Tibial artery (tissue), 4 donors: ENCODE measurements around the gene UPK1B.

Experiments
- DNase-seq, 2 donors: peaks; one replicate each; pipeline ENCODE4 v3.0.0-alpha.2; 2019
- H3K27ac ChIP-seq, 2 donors: fragments of 200-600 bp; sonication (generic) in 1 of 2; 1 replicate in 1 of 2; 2 replicates in 1 of 2; pipeline ENCODE4 v1.5.1; 2018 to 2019; ENCODE audit warnings: mild to moderate bottlenecking in 1 of 2
- H3K27me3 ChIP-seq, 2 donors: fragments of 200-600 bp; sonication (generic) in 1 of 2; one replicate each; pipeline versions ENCODE4 v1.5.1 to v1.6.0; 2016 to 2019
- H3K36me3 ChIP-seq, 3 donors: fragments of 200-600 bp; sonication (generic) in 2 of 3; one replicate each; pipeline ENCODE4 v1.5.1; 2016 to 2019; ENCODE audit warnings: mild to moderate bottlenecking in 2 of 3
- H3K4me1 ChIP-seq, 4 donors: fragments of 200-600 bp; sonication (generic) in 2 of 4; 1 replicate in 3 of 4; 2 replicates in 1 of 4; pipeline ENCODE4 v1.5.1; 2016 to 2019
- H3K4me3 ChIP-seq, 2 donors: fragments of 200-600 bp; sonication (generic) in 1 of 2; 1 replicate in 1 of 2; 2 replicates in 1 of 2; pipeline ENCODE4 v1.5.1; 2018 to 2019; ENCODE audit warnings: mild to moderate bottlenecking in 2 of 2
- H3K9me3 ChIP-seq, 3 donors: fragments of 200-600 bp; sonication (generic) in 1 of 3; one replicate each; pipeline ENCODE4 v1.5.1; 2016 to 2019
- intact Hi-C: fragments of 100-400 bp; cut with DNase I; formaldehyde crosslinking; loops from one replicate; pipeline ENCODE4 v1.15.0; 2023; ENCODE audit warnings: low total_unique reads
- TF ChIP-seq, protein P1 (sequence below), 2 experiments: fragments of 200-600 bp in 1 of 2; fragments of 450-650 bp in 1 of 2; IDR thresholded peaks; one replicate each; pipeline ENCODE4 v1.5.1; 2017 to 2019; ENCODE audit warnings: antibody characterized with exemption in 2 of 2, mild to moderate bottlenecking in 1 of 2, moderate library complexity in 1 of 2

UPK1B gene

DNA sequence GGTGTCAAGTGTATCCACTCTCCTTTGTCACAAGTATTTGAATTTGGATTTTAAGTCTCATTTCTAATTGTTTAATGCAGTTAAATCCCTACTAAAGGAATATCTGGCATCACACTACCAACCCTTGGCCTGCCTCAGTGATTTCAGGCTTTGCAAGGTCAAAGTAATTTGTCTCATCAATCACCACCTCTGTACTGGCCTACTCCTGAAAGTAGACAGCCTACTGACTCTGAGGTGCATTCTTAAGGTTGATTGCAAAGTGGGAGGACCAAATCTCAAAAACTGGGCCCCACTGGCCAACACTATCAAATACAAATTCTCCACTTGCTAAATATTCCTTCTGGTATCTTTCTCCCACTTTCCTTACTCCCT lies 28.3 kb upstream of the UPK1B start:
- intact Hi-C loops: no loop called here
- Histone ChIP-seq H3K4me1 (no peaks in the 10 kb centered on the region), H3K4me3 (no peak overlapping the region), H3K27ac (no peak overlapping the region), H3K27me3 (no peaks in the 10 kb centered on the region), H3K9me3 (no peaks in the 10 kb centered on the region), H3K36me3 (no peaks in the 10 kb centered on the region)
- DNase-seq: no peak
- TF ChIP-seq, protein P1, sequence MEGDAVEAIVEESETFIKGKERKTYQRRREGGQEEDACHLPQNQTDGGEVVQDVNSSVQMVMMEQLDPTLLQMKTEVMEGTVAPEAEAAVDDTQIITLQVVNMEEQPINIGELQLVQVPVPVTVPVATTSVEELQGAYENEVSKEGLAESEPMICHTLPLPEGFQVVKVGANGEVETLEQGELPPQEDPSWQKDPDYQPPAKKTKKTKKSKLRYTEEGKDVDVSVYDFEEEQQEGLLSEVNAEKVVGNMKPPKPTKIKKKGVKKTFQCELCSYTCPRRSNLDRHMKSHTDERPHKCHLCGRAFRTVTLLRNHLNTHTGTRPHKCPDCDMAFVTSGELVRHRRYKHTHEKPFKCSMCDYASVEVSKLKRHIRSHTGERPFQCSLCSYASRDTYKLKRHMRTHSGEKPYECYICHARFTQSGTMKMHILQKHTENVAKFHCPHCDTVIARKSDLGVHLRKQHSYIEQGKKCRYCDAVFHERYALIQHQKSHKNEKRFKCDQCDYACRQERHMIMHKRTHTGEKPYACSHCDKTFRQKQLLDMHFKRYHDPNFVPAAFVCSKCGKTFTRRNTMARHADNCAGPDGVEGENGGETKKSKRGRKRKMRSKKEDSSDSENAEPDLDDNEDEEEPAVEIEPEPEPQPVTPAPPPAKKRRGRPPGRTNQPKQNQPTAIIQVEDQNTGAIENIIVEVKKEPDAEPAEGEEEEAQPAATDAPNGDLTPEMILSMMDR (IDR thresholded peaks at IDR 0.05): no peak

DNA sequence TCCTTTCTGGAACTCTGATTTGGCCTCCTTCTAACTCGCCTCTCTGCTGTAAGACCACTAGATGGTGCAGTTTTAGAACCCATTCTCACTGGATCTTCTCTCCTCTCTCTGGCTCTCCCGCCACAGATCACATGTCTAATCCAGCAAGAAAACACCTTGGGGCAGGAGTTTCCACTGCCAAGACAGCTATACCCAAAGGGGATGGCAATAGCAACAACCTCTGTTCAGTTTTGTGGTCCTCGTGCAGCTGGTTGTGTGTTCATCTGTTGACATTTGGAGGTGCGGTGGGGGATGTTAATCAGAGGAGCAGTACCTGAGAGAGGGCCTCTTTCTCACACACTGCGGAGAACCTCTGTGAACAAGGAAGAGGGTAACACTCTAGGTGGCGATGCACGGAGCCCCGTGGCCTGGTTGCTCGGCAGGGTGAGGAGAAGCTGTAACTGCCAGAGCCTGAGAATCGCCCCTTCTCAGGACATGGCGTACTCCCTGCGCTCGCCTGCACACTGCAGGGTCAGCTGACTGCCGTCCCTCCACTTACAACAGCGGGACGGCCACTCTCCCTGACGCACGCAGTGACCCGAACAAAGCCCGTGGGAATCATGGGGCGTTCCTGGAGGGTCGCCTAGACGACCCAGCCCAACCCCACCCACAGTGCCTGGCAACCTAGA lies 27.8 kb upstream of the UPK1B start, which contains the start of gene TEX55:
Gene TEX55 (plus strand): TSS at position 666 of the 668 bp plus-strand sequence. CDS start 25 bp downstream, outside the sequence.
- no peak within 1 kb of the TSS for H3K4me3 ChIP-seq
- H3K4me1 ChIP-seq: no peaks in the 10 kb centered on the region
- H3K27ac ChIP-seq: no peak within 1 kb of the TSS
- TF ChIP-seq, protein P1 (IDR thresholded peaks at IDR 0.05): no peak
- DNase-seq: no peak
- no peaks in the 10 kb centered on the region for H3K9me3 ChIP-seq
- intact Hi-C loops: no loop called here
- H3K36me3 ChIP-seq: no peaks in the 10 kb centered on the region
- no peaks in the 10 kb centered on the region for H3K27me3 ChIP-seq

DNA sequence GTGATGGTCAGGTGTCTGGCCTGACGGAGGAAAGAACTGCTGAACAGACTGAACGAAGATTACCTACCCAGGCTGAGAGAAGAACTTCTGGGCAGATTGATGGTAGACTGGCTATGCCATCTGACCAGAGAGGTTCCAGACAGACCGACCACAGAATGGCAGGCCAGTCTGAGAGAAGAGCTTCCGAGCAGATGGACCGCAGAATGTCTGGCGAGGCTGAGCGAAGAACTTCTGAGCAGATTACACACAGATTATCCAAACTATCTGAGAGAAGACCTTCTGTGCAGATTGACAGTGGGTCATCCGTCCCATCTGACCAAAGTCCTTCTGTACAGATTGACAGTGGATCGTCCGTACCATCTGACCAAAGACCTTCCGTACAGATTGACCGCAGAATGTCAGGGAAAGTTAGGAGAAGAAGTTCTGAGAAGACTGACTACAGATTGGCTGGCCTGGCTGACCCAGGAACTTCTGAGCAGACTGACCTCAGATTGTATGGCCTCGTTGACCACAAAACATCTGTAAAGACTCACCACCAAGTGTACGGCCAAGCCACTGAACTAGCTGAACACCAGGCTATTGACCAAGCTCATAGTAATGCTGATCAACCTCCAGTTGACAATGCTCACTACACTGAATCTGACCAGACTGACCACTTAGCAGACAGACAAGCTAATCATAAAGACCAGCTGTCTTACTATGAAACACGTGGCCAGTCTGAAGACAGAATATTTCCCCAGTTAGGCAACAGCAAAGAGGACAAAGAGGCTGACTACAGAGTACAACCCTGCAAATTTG lies 26.6 kb upstream of the UPK1B start:
- no peak for DNase-seq
- Histone ChIP-seq H3K4me1 (no peaks in the 10 kb centered on the region), H3K36me3 (no peaks in the 10 kb centered on the region), H3K27ac (no peak overlapping the region), H3K9me3 (no peaks in the 10 kb centered on the region), H3K27me3 (no peaks in the 10 kb centered on the region), H3K4me3 (no peak overlapping the region)
- intact Hi-C loops: no loop called here
- TF ChIP-seq, protein P1 (IDR thresholded peaks at IDR 0.05): no peak

DNA sequence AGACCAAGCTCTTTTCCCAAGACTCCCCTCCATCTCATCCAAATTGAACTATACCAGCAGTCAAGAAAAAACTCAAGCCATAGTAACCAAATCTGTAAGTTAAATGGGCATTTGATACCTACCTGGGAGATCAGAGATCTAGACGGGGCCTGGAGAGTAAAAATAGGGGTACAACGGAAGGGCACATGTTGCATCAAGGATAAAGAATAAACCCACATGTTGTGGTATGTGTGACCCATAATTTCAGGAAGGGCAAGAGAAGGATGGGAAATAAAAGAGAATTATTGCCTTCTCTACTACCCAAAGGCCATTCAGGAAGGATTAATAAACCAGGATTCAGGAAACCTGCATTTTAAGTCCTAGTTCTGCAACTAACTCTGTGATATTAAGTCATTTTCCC lies 25.9 kb upstream of the UPK1B start:
- H3K36me3 ChIP-seq: no peaks in the 10 kb centered on the region
- DNase-seq: no peak
- H3K4me3 ChIP-seq: no peak overlapping the region
- no peaks in the 10 kb centered on the region for H3K27me3 ChIP-seq
- TF ChIP-seq, protein P1 (IDR thresholded peaks at IDR 0.05): no peak
- no peaks in the 10 kb centered on the region for H3K4me1 ChIP-seq
- H3K27ac ChIP-seq: no peak overlapping the region
- intact Hi-C loops: no loop called here
- no peaks in the 10 kb centered on the region for H3K9me3 ChIP-seq

DNA sequence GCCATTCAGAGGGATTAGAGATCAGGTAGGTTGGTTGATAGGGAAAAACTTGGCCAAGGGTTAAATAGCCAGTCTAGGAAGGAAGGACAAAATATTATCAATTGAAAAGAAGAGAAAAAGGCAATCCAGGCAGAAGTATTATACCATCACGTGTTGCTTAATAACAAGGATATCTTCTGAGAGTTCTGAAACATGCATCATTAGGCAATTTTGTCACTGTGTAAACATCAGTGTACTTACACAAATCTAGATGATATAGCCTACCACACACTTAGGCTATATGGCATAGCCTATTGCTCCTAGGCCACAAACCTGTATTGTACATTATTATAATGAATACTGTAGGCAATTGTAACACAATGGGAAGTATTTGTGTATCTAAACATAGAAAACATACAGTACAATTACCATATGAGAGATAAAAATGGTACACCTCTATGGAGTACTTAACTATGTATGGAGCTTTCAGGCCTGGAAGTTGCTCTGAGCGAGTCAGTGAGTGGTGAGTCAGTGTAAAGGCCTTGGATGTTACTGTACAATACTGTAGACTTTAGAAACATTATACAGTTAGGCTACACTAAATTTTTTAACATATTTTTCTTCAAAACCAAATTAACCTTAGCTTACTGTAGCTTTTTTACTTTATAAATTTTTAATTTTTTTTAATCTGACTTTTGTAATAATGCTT lies 24.8 kb upstream of the UPK1B start:
- TF ChIP-seq, protein P1 (IDR thresholded peaks at IDR 0.05): no peak
- no peaks in the 10 kb centered on the region for H3K36me3 ChIP-seq
- intact Hi-C loops: no loop called here
- no peaks in the 10 kb centered on the region for H3K27me3 ChIP-seq
- no peak overlapping the region for H3K27ac ChIP-seq
- no peak for DNase-seq
- peaks cover 0 to 5% (median 4%) of the 10 kb centered on the region in 3 donors for H3K9me3 ChIP-seq
- no peaks in the 10 kb centered on the region for H3K4me1 ChIP-seq
- H3K4me3 ChIP-seq: no peak overlapping the region
